Neural progenitor cell (in vitro differentiated cells): Measurements from ENCODE around the gene ABCA5. TPM values are rescaled to one million over a fixed set of nuclear protein-coding genes. Genes with fewer than 3 reads are reported as not detected.

Source experiments
- DNase-seq: peaks from one replicate; pipeline ENCODE4 v3.0.0-alpha.2; 2016; ENCODE audit warnings: low spot score
- H2AFZ ChIP-seq: fragments of 200-600 bp; sonication (generic); replicated peaks from 2 replicates; pipeline ENCODE4 v1.6.1; 2016; ENCODE audit warnings: antibody characterized with exemption
- H3F3A ChIP-seq: fragments of 200-600 bp; sonication (generic); 2 replicates; pipeline ENCODE4 v1.6.1; 2016; ENCODE audit warnings: antibody characterized with exemption, low read depth
- H3K27ac ChIP-seq: fragments of 200-600 bp; sonication (generic); 2 replicates; pipeline ENCODE4 v1.5.1; 2016; ENCODE audit warnings: mild to moderate bottlenecking
- H3K27me3 ChIP-seq: fragments of 200-600 bp; sonication (generic); 2 replicates; pipeline ENCODE4 v1.6.1; 2016; ENCODE audit warnings: mild to moderate bottlenecking, moderate library complexity
- H3K36me3 ChIP-seq: fragments of 200-600 bp; sonication (generic); 2 replicates; pipeline ENCODE4 v1.5.1; 2016
- H3K4me1 ChIP-seq: fragments of 200-600 bp; sonication (generic); 2 replicates; pipeline ENCODE4 v1.6.1; 2016; ENCODE audit warnings: mixed run types
- H3K4me2 ChIP-seq: fragments of 200-600 bp; sonication (generic); 2 replicates; pipeline ENCODE4 v1.6.1; 2016
- H3K4me3 ChIP-seq: fragments of 200-600 bp; sonication (generic); 2 replicates; pipeline ENCODE4 v1.5.1; 2016
- H3K79me2 ChIP-seq: fragments of 200-600 bp; sonication (generic); 2 replicates; pipeline ENCODE4 v1.6.1; 2016; ENCODE audit warnings: low read depth
- H3K9ac ChIP-seq: fragments of 200-600 bp; sonication (generic); 2 replicates; pipeline ENCODE4 v1.6.1; 2016
- H3K9me3 ChIP-seq: fragments of 200-600 bp; sonication (generic); 2 replicates; pipeline ENCODE4 v1.5.1; 2016; ENCODE audit warnings: low read depth
- H4K20me1 ChIP-seq: fragments of 200-600 bp; sonication (generic); 2 replicates; pipeline ENCODE4 v1.6.1; 2016; ENCODE audit warnings: low read depth
- H3K27ac Mint-ChIP-seq: 3 replicates; pipeline ENCODE4 v1.8.0; 2021; ENCODE audit warnings: mixed read lengths
- H3K27me3 Mint-ChIP-seq: 2 replicates; pipeline ENCODE4 v1.8.0; 2022; ENCODE audit warnings: low read depth, mild to moderate bottlenecking, inconsistent platforms, moderate library complexity, mixed read lengths; ENCODE audit not compliant: insufficient read depth
- H3K36me3 Mint-ChIP-seq: 3 replicates; pipeline ENCODE4 v1.8.0; 2021; ENCODE audit warnings: mixed read lengths
- H3K4me1 Mint-ChIP-seq: 3 replicates; pipeline ENCODE4 v1.8.0; 2021; ENCODE audit warnings: mixed read lengths
- H3K4me3 Mint-ChIP-seq: 3 replicates; pipeline ENCODE4 v1.8.0; 2021; ENCODE audit warnings: mild to moderate bottlenecking, moderate library complexity, mixed read lengths
- H3K9me3 Mint-ChIP-seq: 3 replicates; pipeline ENCODE4 v1.8.0; 2020; ENCODE audit warnings: mixed read lengths
- CTCF ChIP-seq: fragments of 200-600 bp; sonication (generic); IDR thresholded peaks from 2 replicates; pipeline ENCODE4 v1.5.1; 2017; ENCODE audit warnings: antibody characterized with exemption, mild to moderate bottlenecking
- EZH2 ChIP-seq: fragments of 200-600 bp; sonication (generic); IDR thresholded peaks from 2 replicates; pipeline ENCODE4 v1.6.1; 2017; ENCODE audit warnings: antibody characterized with exemption, mild to moderate bottlenecking, moderate library complexity
- EZH2phosphoT487 ChIP-seq: fragments of 200-600 bp; sonication (generic); IDR thresholded peaks from 2 replicates; pipeline ENCODE4 v1.6.1; 2017; ENCODE audit warnings: antibody characterized with exemption
- total RNA-seq: library from RNA; depleted of rRNA; stranded (reverse); fragments of >200 nt; gene quantifications from 2 replicates; pipeline ENCODE4 v1.2.3, GENCODE V29; 2015; ENCODE audit warnings: low replicate concordance

ABCA5 gene
- total RNA-seq, 1 donor from 2014 or later = 35.1 TPM

DNA sequence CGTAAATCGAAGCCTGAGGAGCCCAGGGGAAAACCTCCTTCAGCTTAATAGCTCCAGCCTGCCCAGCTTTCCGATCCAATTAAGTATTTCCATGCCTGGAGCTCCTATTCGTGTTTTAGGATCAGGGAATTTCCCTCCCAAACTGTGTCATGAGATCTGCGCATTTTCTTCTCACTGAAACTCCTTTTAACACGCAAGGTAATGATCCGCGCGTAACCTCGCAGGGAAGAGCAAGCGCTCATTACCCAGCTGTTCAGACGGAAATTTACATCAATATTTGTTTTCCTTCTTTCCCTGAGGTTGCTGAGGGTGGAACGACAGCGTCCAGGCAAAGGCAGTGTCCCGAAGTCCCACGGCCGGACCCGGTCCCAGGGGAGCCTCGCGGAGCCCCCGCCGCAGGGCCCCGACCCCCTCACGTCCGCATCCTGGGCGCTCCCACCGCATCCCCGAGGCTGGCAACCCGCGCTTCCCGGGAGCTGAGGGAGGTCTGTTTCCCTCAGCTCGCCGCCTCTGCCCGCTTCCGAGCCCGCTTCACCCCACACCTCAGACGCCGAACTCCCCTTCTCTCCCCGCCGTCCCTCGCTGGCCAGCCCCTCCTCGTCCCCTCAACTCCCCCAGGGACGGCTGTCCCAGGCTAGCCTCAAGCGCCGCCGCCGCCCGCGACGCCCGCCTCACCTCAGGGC lies 415 bp downstream of the ABCA5 start:
- Histone ChIP-seq H3K4me3 (peak overlapping the region; percentile 73), H3K27ac (no peak overlapping the region)

DNA sequence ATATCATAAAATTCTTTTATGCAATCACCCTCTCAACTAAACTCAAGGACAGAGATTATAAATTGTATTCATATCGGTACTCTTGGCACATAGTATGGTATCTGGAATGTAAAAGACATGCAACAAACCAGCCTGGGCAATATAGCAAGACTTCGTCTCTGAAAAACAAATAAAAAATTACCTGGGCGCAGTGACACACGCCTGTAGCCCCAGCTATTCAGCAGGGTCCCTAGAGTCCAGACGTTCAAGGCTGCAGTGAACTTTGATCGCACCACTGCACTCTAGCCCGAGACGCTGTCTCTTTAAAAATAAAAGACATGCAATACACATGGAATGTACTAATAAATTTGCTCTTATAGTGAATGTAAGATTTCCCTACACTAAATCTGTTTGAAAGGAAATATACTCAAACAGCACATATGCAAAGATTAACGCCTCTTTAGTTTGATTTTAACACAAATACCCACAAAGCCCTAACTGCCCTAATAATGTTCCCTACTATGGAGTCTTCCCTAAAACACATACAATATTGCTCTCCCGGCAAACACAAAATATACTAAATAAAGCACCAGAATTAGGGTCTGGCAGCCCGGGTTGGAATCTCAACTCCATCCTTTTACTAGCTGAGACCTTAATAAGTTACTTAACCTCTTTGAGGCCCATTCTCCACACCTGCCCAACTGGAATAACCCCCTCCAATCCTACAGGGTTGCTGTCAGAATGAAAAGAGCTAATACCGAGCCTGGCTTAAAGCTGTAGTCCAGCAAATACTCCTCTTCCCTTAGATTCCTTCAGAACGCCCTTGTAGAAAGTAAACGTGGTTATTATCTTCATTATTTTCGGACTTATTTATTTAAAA lies 1.2 kb downstream of the ABCA5 start:
- Histone ChIP-seq H3K27ac (no peak overlapping the region), H3K4me3 (peak overlapping the region; percentile 73), H3K9ac (no peak overlapping the region), H3K9me3 (no peaks in the 10 kb centered on the region), H3K79me2 (no peaks in the 10 kb centered on the region), H3F3A (peaks cover 27% of the 10 kb centered on the region), H3K4me1 (peaks cover 14% of the 10 kb centered on the region), H3K36me3 (no peaks in the 10 kb centered on the region), H2AFZ (peak overlapping the region; percentile 98), H4K20me1 (no peaks in the 10 kb centered on the region), H3K27me3 (peaks cover 33% of the 10 kb centered on the region), H3K4me2 (peak overlapping the region; percentile 98)
- TF ChIP-seq EZH2 (no peak), CTCF (no peak)
- Mint-ChIP-seq H3K27ac (no peak overlapping the region), H3K27me3 (peaks cover 21% of the 10 kb centered on the region), H3K36me3 (no peaks in the 10 kb centered on the region), H3K4me3 (peak overlapping the region; percentile 90), H3K4me1 (peaks cover 21% of the 10 kb centered on the region), H3K9me3 (peaks cover 7% of the 10 kb centered on the region)
- DNase-seq = peak; percentile 74

More for the DNA sequence above, 415 bp downstream of the ABCA5 start:
- Histone ChIP-seq H3K9me3 (no peaks in the 10 kb centered on the region), H3F3A (peaks cover 27% of the 10 kb centered on the region), H3K36me3 (no peaks in the 10 kb centered on the region), H2AFZ (peak overlapping the region; percentile 98), H4K20me1 (no peaks in the 10 kb centered on the region), H3K79me2 (no peaks in the 10 kb centered on the region), H3K9ac (no peak overlapping the region), H3K4me2 (peak overlapping the region; percentile 98), H3K27me3 (peaks cover 33% of the 10 kb centered on the region), H3K4me1 (peaks cover 8% of the 10 kb centered on the region)
- H3K4me1 Mint-ChIP-seq = peaks cover 21% of the 10 kb centered on the region
- no peak for TF ChIP-seq EZH2
- no peak for TF ChIP-seq CTCF
- no peak for TF ChIP-seq EZH2phosphoT487
- no peaks in the 10 kb centered on the region for H3K36me3 Mint-ChIP-seq
- H3K9me3 Mint-ChIP-seq = peaks cover 7% of the 10 kb centered on the region
- H3K27me3 Mint-ChIP-seq = peaks cover 21% of the 10 kb centered on the region
- H3K4me3 Mint-ChIP-seq = peak overlapping the region; percentile 90
- no peak overlapping the region for H3K27ac Mint-ChIP-seq
- DNase-seq = no peak

GRCh38 chr17:69323806-69324205 lies 3.1 kb downstream of the ABCA5 start:
- Histone ChIP-seq H3K36me3 (no peaks in the 10 kb centered on the region), H3K9me3 (no peaks in the 10 kb centered on the region), H3K79me2 (no peaks in the 10 kb centered on the region), H3K27me3 (peaks cover 33% of the 10 kb centered on the region), H2AFZ (no peak overlapping the region), H4K20me1 (no peaks in the 10 kb centered on the region), H3F3A (peaks cover 27% of the 10 kb centered on the region), H3K4me2 (no peak overlapping the region), H3K27ac (no peak overlapping the region), H3K9ac (no peak overlapping the region), H3K4me3 (no peak overlapping the region), H3K4me1 (peaks cover 17% of the 10 kb centered on the region)
- DNase-seq = no peak
- no peak overlapping the region for H3K4me3 Mint-ChIP-seq
- H3K27me3 Mint-ChIP-seq = peaks cover 21% of the 10 kb centered on the region
- TF ChIP-seq EZH2 = no peak
- TF ChIP-seq EZH2phosphoT487 = no peak
- TF ChIP-seq CTCF = no peak
- H3K36me3 Mint-ChIP-seq = no peaks in the 10 kb centered on the region
- peaks cover 21% of the 10 kb centered on the region for H3K4me1 Mint-ChIP-seq
- peaks cover 7% of the 10 kb centered on the region for H3K9me3 Mint-ChIP-seq
- H3K27ac Mint-ChIP-seq = no peak overlapping the region
